Type B pancreatic cell (in vitro differentiated cells): ENCODE measurements around the gene BLNK. TPM values are rescaled to one million over a fixed set of nuclear protein-coding genes. Genes with fewer than 3 reads are reported as not detected.

ENCODE experiments used
- DNase-seq: peaks from one replicate; pipeline ENCODE4 v3.0.0; 2021; ENCODE audit warnings: mixed read lengths; ENCODE audit not compliant: unreplicated experiment; ENCODE audit errors: extremely low spot score
- H3K27ac Mint-ChIP-seq: 2 replicates; pipeline ENCODE4 v1.8.0; 2021; ENCODE audit warnings: mild to moderate bottlenecking, mixed read lengths
- H3K27me3 Mint-ChIP-seq: 2 replicates; pipeline ENCODE4 v1.8.0; 2021; ENCODE audit warnings: mixed read lengths
- H3K36me3 Mint-ChIP-seq: 2 replicates; pipeline ENCODE4 v1.8.0; 2021; ENCODE audit warnings: mixed read lengths
- H3K4me1 Mint-ChIP-seq: one replicate; pipeline ENCODE4 v1.8.0; 2021; ENCODE audit warnings: mixed read lengths; ENCODE audit not compliant: unreplicated experiment
- H3K4me3 Mint-ChIP-seq: 2 replicates; pipeline ENCODE4 v1.8.0; 2021; ENCODE audit warnings: mild to moderate bottlenecking, mixed read lengths
- H3K9me3 Mint-ChIP-seq: 2 replicates; pipeline ENCODE4 v1.8.0; 2021; ENCODE audit warnings: mixed read lengths
- CTCF ChIP-seq: fragments of 200-600 bp; sonication (generic); conservative IDR thresholded peaks from 2 replicates; pipeline ENCODE4 v1.5.0; 2021; ENCODE audit warnings: antibody characterized with exemption, mild to moderate bottlenecking
- total RNA-seq: library from RNA; stranded (reverse); gene quantifications from 2 replicates; pipeline ENCODE4 v1.2.1, GENCODE V29; 2021; ENCODE audit warnings: low replicate concordance

The BLNK gene
- total RNA-seq, 1 donor from 2014 or later: 21.7 TPM

GRCh38 chr10:96249264-96249663 is 22.1 kb downstream of the BLNK start:
- Mint-ChIP-seq H3K36me3 (no peaks in the 10 kb centered on the region), H3K27ac (no peak overlapping the region), H3K9me3 (no peaks in the 10 kb centered on the region), H3K4me1 (peaks cover 3% of the 10 kb centered on the region), H3K27me3 (no peaks in the 10 kb centered on the region), H3K4me3 (no peak overlapping the region)
- no peak for DNase-seq
- TF ChIP-seq CTCF: no peak

- Mint-ChIP-seq H3K4me1 (peaks cover 3% of the 10 kb centered on the region), H3K4me3 (no peak overlapping the region), H3K27me3 (no peaks in the 10 kb centered on the region), H3K9me3 (no peaks in the 10 kb centered on the region), H3K36me3 (no peaks in the 10 kb centered on the region), H3K27ac (peak overlapping the region; percentile 14)
- DNase-seq: no peak
- no peak for TF ChIP-seq CTCF
These were observed 27.0 kb downstream of the BLNK start for GRCh38 chr10:96244354-96244753.

- H3K9me3 Mint-ChIP-seq: no peaks in the 10 kb centered on the region
- H3K4me3 Mint-ChIP-seq: no peak overlapping the region
- TF ChIP-seq CTCF: no peak
- no peaks in the 10 kb centered on the region for H3K27me3 Mint-ChIP-seq
- H3K4me1 Mint-ChIP-seq: no peaks in the 10 kb centered on the region
- no peak overlapping the region for H3K27ac Mint-ChIP-seq
- peaks cover 4% of the 10 kb centered on the region for H3K36me3 Mint-ChIP-seq
- no peak for DNase-seq
These were observed 28.1 kb downstream of the BLNK start for GRCh38 chr10:96243296-96243695.

- H3K4me1 Mint-ChIP-seq: no peaks in the 10 kb centered on the region
- peaks cover 4% of the 10 kb centered on the region for H3K36me3 Mint-ChIP-seq
- H3K27ac Mint-ChIP-seq: no peak overlapping the region
- no peak for DNase-seq
- no peak for TF ChIP-seq CTCF
- H3K9me3 Mint-ChIP-seq: no peaks in the 10 kb centered on the region
- no peaks in the 10 kb centered on the region for H3K27me3 Mint-ChIP-seq
- no peak overlapping the region for H3K4me3 Mint-ChIP-seq
These were observed 28.5 kb downstream of the BLNK start for GRCh38 chr10:96242822-96243221.

GRCh38 chr10:96238646-96239623 is 32.4 kb downstream of the BLNK start:
- no peak for TF ChIP-seq CTCF
- H3K36me3 Mint-ChIP-seq: peaks cover 4% of the 10 kb centered on the region
- no peaks in the 10 kb centered on the region for H3K9me3 Mint-ChIP-seq
- no peak for DNase-seq
- H3K27ac Mint-ChIP-seq: no peak overlapping the region
- no peaks in the 10 kb centered on the region for H3K27me3 Mint-ChIP-seq
- H3K4me1 Mint-ChIP-seq: no peaks in the 10 kb centered on the region
- H3K4me3 Mint-ChIP-seq: no peak overlapping the region
